Spleen (tissue), 11 donors: ENCODE measurements around the gene PTRHD1. TPM values are rescaled to one million over a fixed set of nuclear protein-coding genes. Genes with fewer than 3 reads are reported as not detected.

Experiments used
- DNase-seq: peaks from one replicate; pipeline ENCODE4 v3.0.0-alpha.2; 2020
- H3K27ac ChIP-seq, 8 donors: fragments of 200-600 bp; sonication (generic) in 7 of 8; 1 replicate in 4 of 8; 2 replicates in 4 of 8; pipeline versions ENCODE4 v1.5.0 to v1.8.0; 2016 to 2021; ENCODE audit warnings: inconsistent platforms in 4 of 8, mild to moderate bottlenecking in 4 of 8, moderate library complexity in 1 of 8
- H3K27me3 ChIP-seq, 7 donors: fragments of 200-600 bp; sonication (generic) in 6 of 7; replicated peaks in 1 of 7; 1 replicate in 4 of 7; 2 replicates in 3 of 7; pipeline versions ENCODE4 v1.5.0 to v1.8.0; 2016 to 2021; ENCODE audit warnings: inconsistent platforms in 3 of 7, mild to moderate bottlenecking in 1 of 7
- H3K36me3 ChIP-seq, 6 donors: fragments of 200-600 bp; sonication (generic) in 5 of 6; 1 replicate in 4 of 6; 2 replicates in 2 of 6; pipeline versions ENCODE4 v1.5.0 to v1.8.0; 2016 to 2021; ENCODE audit warnings: inconsistent platforms in 2 of 6
- H3K4me1 ChIP-seq, 6 donors: fragments of 200-600 bp; sonication (generic) in 5 of 6; 1 replicate in 3 of 6; 2 replicates in 3 of 6; pipeline versions ENCODE4 v1.5.0 to v1.8.0; 2016 to 2021; ENCODE audit warnings: inconsistent platforms in 3 of 6
- H3K4me3 ChIP-seq, 8 donors: fragments of 200-600 bp; sonication (generic) in 7 of 8; 1 replicate in 4 of 8; 2 replicates in 4 of 8; pipeline versions ENCODE4 v1.5.0 to v1.8.0; 2016 to 2021; ENCODE audit warnings: inconsistent platforms in 4 of 8, mild to moderate bottlenecking in 4 of 8, moderate library complexity in 2 of 8
- H3K9me3 ChIP-seq, 8 donors: fragments of 200-600 bp; sonication (generic) in 7 of 8; 1 replicate in 4 of 8; 2 replicates in 4 of 8; pipeline versions ENCODE4 v1.5.0 to v1.8.0; 2016 to 2021; ENCODE audit warnings: inconsistent platforms in 4 of 8
- POLR2A ChIP-seq, 3 donors: fragments of 450-650 bp; IDR thresholded peaks; one replicate each; pipeline ENCODE4 v1.5.1; 2017; ENCODE audit warnings: antibody characterized with exemption in 3 of 3, mild to moderate bottlenecking in 1 of 3
- POLR2AphosphoS5 ChIP-seq, 3 donors: sonication (generic); formaldehyde crosslinking; IDR thresholded peaks; one replicate each; pipeline ENCODE4 v1.5.1; 2017; ENCODE audit warnings: antibody characterized with exemption in 3 of 3
- WGBS, 5 donors: extraction: QIAGEN DNeasy Blood & Tissue Kit in 3 of 5; methylation state at CpG; one replicate each; pipeline versions ENCODE4 v1.1.5 to v1.1.7; 2013 to 2018; 5-methylcytosine and 5-hydroxymethylcytosine counted together
- intact Hi-C: fragments of 100-400 bp; cut with DNase I; formaldehyde crosslinking; loops from one replicate; pipeline ENCODE4 v1.15.0; 2023; ENCODE audit warnings: low total_unique reads
- polyA plus RNA-seq, 3 donors: library from polyadenylated mRNA; stranded (reverse); fragments of 200-250 nt; gene quantifications; one replicate each; pipeline ENCODE4 v1.2.1, GENCODE V29; 2013
- total RNA-seq, 7 donors: library from RNA; depleted of rRNA in 3 of 7; stranded (reverse); fragments of >200 nt in 3 of 7; fragmentation: NEBNext Ultra II Directional in 4 of 7; extraction: Animal tissue kit (Norgen Biotek cat#: 25700) in 4 of 7; gene quantifications; one replicate each; pipeline versions ENCODE4 v1.1.0 to v1.2.1, GENCODE V29; 2016 to 2021
- TF ChIP-seq, protein P1 (sequence below), 11 experiments: fragments of 200-600 bp in 7 of 11; fragments of 450-650 bp in 4 of 11; sonication (generic) in 4 of 11; IDR thresholded peaks in 8 of 11; conservative IDR thresholded peaks in 3 of 11; 1 replicate in 7 of 11; 2 replicates in 4 of 11; pipeline versions ENCODE4 v1.4.0 to v1.8.0; 2016 to 2021; ENCODE audit warnings: antibody characterized with exemption in 11 of 11, inconsistent platforms in 4 of 11, mild to moderate bottlenecking in 1 of 11
- donor health status: healthy with polysubstance abuse.
- donor health status: DM: no; HTN: no; CAD: no; lungs with moderate emphysema.
- donor health status: DM: no; HTN: no; CAD: no.
- donor health status: Bipolar disorder and iron deficiency.
- donor health status: healthy.
- donor health status: DM: no; HTN: no; CAD: no.
- donor health status: DM: yes; HTN: yes; CAD: no.

Gene PTRHD1
- total and polyA plus RNA-seq, 10 donors, result 11.0 to 42.0 (median 23.9) TPM

DNA sequence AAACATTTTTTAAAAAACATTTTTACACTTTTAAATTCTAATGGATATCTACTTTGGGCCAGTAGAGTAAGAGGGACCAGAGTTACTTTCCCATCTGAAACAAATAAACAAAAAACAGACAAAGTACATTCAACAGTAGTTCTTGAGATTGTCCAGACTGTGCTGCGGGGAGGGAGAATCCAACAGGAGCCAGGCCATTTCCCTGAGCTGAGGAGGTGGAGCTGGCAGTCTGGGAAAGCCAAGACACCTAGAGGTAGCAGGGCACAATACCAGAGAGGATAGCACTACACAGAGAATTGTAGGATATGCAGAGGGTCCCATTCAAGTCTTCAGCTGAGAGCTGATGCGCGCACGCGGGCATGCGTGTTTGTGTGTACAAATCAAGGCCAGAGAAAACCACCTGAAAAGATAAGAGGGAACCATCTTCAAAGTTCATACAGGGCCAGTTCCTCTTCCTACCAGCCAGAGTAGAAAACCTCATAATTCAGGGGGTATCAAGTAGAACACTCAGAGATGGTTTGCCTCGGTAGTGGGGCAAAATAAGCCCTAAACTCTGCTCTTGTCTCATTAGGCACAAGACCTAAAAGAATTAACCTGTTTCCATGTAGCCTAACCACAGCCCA, 44.0 kb downstream of the PTRHD1 start:
- Histone ChIP-seq H3K4me3 (no peak overlapping the region), H3K4me1 (peaks cover 0 to 10% (median 1%) of the 10 kb centered on the region in 6 donors), H3K9me3 (no peaks in the 10 kb centered on the region), H3K27ac (no peak overlapping the region), H3K36me3 (peaks cover 0 to 76% (median 28%) of the 10 kb centered on the region in 6 donors), H3K27me3 (no peaks in the 10 kb centered on the region)
- TF ChIP-seq, protein P1, sequence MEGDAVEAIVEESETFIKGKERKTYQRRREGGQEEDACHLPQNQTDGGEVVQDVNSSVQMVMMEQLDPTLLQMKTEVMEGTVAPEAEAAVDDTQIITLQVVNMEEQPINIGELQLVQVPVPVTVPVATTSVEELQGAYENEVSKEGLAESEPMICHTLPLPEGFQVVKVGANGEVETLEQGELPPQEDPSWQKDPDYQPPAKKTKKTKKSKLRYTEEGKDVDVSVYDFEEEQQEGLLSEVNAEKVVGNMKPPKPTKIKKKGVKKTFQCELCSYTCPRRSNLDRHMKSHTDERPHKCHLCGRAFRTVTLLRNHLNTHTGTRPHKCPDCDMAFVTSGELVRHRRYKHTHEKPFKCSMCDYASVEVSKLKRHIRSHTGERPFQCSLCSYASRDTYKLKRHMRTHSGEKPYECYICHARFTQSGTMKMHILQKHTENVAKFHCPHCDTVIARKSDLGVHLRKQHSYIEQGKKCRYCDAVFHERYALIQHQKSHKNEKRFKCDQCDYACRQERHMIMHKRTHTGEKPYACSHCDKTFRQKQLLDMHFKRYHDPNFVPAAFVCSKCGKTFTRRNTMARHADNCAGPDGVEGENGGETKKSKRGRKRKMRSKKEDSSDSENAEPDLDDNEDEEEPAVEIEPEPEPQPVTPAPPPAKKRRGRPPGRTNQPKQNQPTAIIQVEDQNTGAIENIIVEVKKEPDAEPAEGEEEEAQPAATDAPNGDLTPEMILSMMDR (IDR thresholded peaks at IDR 0.05 in 8 of 11, conservative IDR thresholded peaks at IDR 0.05 in 3 of 11), result no peak
- TF ChIP-seq POLR2A (IDR thresholded peaks at IDR 0.05) (no peak), POLR2AphosphoS5 (IDR thresholded peaks at IDR 0.05) (no peak)
- DNase-seq, result no peak
- WGBS, 5 donors, result 85 to 96% (median 93%) methylated on average over 7 of the region's 7 CpGs
- intact Hi-C loops, result no loop called here

DNA sequence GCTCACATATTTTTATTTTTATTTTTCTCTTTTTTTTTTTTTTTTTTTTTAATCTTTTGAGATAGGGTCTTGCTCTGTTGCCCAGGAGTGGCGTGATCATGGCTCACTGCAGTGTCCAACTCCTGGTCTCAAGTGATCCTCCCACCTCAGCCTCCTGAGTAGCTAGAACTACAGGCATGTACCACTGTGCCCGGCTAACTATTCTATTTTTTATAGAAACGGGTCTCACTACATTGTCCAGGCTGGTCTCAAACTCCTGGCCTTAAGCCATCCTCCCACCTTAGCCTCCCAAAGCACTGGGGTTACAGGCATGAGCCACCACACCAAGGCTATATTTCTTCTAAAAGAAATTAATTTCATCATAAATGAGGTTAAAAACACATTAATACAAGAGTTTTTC, 45.9 kb downstream of the PTRHD1 start:
- Histone ChIP-seq H3K4me1 (peaks cover 0 to 18% (median 4%) of the 10 kb centered on the region in 6 donors), H3K36me3 (peaks cover 0 to 76% (median 16%) of the 10 kb centered on the region in 6 donors), H3K27me3 (no peaks in the 10 kb centered on the region), H3K4me3 (no peak overlapping the region), H3K9me3 (no peaks in the 10 kb centered on the region), H3K27ac (no peak overlapping the region)
- TF ChIP-seq, protein P1 (IDR thresholded peaks at IDR 0.05 in 8 of 11, conservative IDR thresholded peaks at IDR 0.05 in 3 of 11), result no peak
- TF ChIP-seq POLR2A (IDR thresholded peaks at IDR 0.05) (no peak), POLR2AphosphoS5 (IDR thresholded peaks at IDR 0.05) (no peak)
- WGBS, 5 donors, result 95 to 100% (median 98%) methylated on average over 3 of the region's 3 CpGs
- intact Hi-C loops, result no loop called here
- DNase-seq, result no peak

DNA sequence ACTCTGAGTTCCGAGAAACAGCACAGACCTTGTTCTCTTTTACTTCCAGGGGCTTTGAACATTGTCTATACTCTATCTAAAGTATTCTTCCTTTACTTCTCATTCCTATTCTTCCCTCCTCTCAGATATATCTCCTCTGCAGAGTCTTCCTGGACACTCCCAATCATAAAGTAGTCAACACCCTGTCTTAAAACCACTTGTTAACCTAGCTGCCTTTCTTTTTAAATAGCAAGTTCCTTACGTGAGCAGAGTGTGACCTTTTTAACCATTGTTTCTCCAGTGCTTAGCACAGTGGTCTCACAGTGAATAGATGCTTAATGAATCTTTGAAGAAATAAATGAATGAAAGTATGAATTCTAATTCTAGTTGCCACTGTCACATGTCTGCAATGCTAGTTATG, 47.4 kb downstream of the PTRHD1 start:
- no peaks in the 10 kb centered on the region for H3K27me3 ChIP-seq
- peak overlapping the region in 3 of 8 donors; percentile 36 to 61 (median 38) for H3K27ac ChIP-seq
- no peaks in the 10 kb centered on the region for H3K9me3 ChIP-seq
- TF ChIP-seq POLR2AphosphoS5 (IDR thresholded peaks at IDR 0.05) (no peak), POLR2A (IDR thresholded peaks at IDR 0.05) (no peak)
- TF ChIP-seq, protein P1 (IDR thresholded peaks at IDR 0.05 in 8 of 11, conservative IDR thresholded peaks at IDR 0.05 in 3 of 11), result no peak
- 84 to 91% (median 87%) methylated on average over 2 of the region's 2 CpGs for WGBS, 5 donors
- H3K4me1 ChIP-seq, result peaks cover 0 to 18% (median 4%) of the 10 kb centered on the region in 6 donors
- H3K4me3 ChIP-seq, result no peak overlapping the region
- no peak for DNase-seq
- H3K36me3 ChIP-seq, result peaks cover 0 to 78% (median 18%) of the 10 kb centered on the region in 6 donors
- intact Hi-C loops, result no loop called here

DNA sequence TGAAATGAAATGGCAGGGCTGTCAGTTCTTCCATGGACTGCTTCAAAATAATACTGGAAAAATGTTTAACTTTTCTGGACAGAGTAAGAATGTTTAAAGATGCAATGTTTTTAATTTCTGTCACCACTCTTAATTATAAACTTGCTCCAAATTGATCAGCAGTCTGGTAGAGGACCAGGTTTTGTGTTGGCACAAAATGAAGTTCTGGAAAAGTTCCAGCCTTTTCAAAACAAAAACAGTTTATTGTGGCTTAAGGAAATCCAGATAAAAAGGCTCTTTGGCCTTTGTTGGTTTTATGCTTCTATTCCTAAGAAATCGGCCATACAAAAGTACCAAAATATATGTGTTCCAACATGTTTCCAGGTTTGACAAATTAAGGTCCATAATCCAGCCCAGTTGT, 48.8 kb downstream of the PTRHD1 start:
- Histone ChIP-seq H3K27ac (peak overlapping the region in 2 of 8 donors; percentile 12 to 22), H3K36me3 (peaks cover 0 to 83% (median 18%) of the 10 kb centered on the region in 6 donors), H3K9me3 (no peaks in the 10 kb centered on the region), H3K27me3 (no peaks in the 10 kb centered on the region), H3K4me1 (peaks cover 0 to 18% (median 4%) of the 10 kb centered on the region in 6 donors), H3K4me3 (no peak overlapping the region)
- no peak for TF ChIP-seq POLR2AphosphoS5 (IDR thresholded peaks at IDR 0.05)
- no peak for TF ChIP-seq POLR2A (IDR thresholded peaks at IDR 0.05)
- TF ChIP-seq, protein P1 (IDR thresholded peaks at IDR 0.05 in 8 of 11, conservative IDR thresholded peaks at IDR 0.05 in 3 of 11), result no peak
- 82 to 94% (median 89%) methylated on average over 1 of the region's 1 CpG for WGBS, 5 donors
- intact Hi-C loops, result no loop called here
- no peak for DNase-seq
